ENCODE measurements around the gene ORAI1.
"Not testable (repeated sequence)": the region's sequence is repeated elsewhere in the genome, so short reads cannot be mapped to it uniquely, and the experiment has no call there.

The ORAI1 gene

GRCh38 chr12:121608301-121608700, 18.0 kb upstream of the ORAI1 start:
- DNase-seq: no peak

- no peak for DNase-seq
Measured at GRCh38 chr12:121610239-121611149, 15.8 kb upstream of the ORAI1 start.

GRCh38 chr12:121611306-121611705, 15.0 kb upstream of the ORAI1 start:
- no peak for DNase-seq

- no peak for DNase-seq
Measured at GRCh38 chr12:121613462-121613861, 12.9 kb upstream of the ORAI1 start.

DNA sequence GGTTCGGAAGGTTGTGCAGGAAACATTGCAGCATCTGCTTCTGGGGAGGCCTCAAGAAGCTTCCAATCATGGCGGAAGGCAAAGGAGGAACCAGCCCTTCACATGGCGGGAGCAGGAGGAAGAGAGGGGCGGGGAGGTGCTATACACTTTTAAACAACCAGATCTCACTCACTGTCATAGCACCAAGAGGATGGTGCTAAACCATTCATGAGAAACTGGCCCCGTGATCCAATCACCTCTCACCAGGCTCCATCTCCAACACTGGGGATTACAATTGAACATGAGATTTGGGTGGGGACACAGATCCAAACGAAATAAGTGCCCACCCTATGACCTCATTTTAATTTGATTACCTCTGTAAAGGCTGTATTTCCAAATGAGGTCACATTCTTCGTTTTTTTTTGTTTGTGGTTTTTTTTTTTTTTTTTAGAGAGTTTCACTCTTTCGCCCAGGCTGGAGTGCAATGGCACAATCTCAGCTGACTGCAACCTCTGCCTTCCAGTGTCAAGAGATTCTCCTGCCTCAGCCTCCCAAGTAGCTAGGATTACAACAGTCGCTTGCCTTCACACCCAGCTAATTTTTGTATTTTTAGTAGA, 11.4 kb upstream of the ORAI1 start:
- DNase-seq: no peak

DNA sequence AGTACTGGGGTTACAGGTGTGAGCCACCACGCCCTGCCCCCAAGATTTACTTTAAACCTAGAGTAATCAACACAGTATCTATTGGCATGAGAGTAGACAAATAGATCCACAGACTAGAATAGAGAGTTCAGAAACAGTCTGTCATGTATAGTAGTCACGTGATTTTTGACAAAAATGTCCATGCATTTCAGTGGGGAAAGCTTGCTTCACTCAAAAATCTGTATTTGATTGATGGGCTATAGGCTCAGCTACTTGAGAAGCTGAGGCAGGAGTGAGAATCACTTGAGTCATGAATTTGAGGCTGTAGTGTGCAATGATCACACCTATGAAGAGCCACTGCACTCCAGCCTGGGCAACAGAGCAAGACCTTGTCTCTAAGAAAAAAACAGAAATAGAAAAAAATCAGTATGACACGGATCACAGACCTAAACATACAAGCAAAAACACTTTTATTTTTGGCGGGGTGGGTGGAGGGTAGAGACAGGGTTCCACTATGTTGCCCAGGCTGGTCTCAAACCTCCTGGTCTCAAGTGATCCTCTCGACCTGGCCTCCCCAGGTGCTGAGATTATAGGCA, 7.6 kb upstream of the ORAI1 start:
- no peak for DNase-seq

GRCh38 chr12:121620333-121620891, 5.9 kb upstream of the ORAI1 start:
- DNase-seq: no peak

DNA sequence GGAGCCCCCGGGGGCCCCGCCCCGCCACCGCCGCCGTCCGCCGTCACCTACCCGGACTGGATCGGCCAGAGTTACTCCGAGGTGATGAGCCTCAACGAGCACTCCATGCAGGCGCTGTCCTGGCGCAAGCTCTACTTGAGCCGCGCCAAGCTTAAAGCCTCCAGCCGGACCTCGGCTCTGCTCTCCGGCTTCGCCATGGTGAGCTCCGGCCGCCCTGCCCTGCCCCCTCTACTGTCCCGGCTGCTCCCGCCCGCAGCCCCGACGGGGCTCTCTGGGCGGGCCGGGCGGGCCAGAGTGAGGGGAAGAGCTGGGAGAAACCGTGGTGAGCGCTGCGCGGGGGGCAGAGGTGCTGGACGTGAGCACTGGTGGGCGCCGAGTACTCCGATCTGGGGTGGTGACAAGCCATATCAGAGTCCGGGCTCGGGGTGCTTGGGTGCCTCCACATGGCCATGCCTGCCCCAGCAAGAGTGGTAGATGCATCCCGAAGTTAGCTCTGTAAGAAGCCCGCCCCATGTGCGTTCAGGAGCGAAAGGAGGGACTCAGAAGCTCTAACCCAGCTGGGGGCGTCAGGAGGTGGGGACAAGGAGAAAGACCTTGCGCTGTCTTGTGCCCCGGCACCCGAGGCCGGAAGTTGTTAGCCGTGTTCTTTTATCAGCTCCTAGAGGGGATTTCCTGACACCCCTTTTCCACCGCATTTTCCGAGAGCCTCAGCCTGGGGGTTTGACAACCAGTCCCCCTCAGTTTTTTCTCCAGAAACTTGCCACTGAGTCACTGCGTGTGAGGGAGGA, 717 bp downstream of the ORAI1 start:
- DNase-seq: no peak

DNA sequence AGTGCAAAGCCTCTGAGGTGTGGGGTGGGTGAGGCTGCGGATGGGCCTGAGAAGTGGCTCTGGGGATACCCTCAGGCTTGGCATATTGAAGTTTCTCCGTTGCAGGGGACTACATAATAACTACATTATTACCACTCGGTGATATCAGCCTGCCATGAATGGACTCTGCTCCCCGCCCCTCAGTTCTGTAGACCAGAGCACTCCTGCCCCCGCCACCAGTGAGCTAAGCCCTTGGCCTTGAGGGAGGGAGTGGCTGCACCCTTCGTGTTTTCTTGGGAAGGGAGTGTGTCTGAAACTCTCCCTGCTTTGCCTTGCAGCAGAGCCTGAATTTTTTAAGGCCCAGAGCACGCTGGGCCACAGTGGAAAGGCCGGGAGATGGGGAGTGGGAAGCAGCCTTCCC, 1.7 kb downstream of the ORAI1 start:
- no peak for DNase-seq

DNA sequence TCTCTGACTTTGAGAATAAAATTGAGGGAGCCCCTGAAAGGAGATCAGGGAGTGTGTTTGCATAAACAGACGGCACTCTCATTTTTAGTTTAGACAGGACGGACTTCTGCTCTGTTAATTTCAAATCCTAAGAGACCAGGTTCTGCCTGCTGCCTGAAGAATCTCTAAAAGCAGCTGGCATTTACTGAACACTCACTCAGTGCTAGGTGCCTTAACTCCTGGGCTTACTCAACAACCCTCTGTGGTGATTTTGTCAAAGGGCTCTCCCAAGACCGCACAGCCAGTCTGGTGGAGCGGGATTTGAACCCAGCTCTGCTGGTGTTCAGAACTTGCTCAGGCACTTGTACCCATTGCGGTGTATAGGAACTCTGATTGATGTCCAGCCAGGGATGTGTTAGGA, 2.2 kb downstream of the ORAI1 start:
- DNase-seq: no peak

DNA sequence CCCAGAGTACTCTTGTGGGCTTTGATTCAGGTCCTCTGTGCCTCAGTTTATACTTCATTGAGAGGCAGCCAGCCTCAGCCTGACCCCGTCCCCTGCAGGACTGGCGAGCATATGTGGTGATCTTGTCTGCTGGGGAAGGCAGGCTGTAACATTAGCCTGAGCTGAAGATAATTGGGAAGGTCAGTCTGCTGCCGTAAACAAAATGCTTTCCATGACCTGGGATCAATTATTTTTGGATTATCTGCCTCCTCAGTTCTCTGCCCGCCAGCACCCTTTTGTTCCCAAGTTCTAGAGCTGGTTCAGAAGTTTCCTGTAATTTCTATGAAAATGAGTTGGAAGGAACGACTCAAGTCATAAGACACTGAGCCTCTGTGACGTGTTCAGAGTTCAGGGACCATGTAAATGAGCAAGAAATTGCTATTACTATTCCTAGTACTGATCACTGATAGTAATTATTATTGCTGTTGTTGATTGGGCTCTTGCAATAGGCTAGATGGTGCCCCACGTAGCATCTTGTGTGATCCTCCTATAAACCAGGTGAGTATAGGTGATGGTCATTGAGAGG, 4.5 kb downstream of the ORAI1 start:
- no peak for DNase-seq

DNA sequence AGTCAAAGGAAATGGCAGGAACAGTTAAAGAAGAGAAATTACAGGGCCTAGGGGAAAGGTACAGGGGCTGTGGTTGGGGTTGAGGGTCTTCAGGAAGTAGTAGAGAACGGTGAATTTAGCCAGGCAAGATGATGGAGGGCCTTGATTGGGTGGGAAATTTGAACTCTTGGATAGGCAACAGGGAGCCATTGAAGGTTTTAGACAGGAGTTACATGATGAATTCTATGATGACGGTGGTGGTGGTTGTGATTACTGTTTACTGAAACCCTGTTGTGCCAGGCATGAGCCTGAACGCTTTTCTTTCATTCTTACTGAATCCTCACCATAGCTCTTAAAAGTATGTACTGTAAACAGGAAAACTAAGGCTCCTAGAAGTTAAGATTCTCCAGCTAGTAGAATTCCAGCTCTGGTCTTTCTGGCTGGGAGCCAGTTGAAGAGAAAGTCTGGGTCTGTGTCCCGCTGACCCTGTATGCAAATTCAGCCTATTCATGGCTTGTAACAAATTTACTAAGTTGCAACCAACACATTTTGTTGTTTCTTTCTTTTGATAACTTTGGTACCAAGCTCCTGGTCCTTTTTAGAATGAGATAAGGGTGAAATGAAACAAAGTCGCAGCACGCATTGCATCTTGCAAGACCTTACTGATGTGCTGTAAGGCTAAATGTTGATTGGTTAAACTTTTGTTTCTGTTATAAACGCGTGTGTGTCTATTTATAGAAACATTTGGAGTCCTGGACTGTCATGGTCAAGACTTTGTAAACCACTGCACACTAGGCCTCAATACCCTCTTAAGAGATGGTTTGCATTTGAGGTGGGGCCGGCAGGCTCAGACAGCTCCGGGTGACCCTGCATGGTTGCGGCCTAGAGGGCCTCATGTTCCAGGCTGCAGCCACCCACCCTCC, 6.0 kb downstream of the ORAI1 start:
- DNase-seq: no peak

- DNase-seq: not testable (repeated sequence)
Measured at GRCh38 chr12:121633833-121634196, 7.5 kb downstream of the ORAI1 start.

GRCh38 chr12:121634836-121635235, 8.5 kb downstream of the ORAI1 start:
- DNase-seq: no peak

DNA sequence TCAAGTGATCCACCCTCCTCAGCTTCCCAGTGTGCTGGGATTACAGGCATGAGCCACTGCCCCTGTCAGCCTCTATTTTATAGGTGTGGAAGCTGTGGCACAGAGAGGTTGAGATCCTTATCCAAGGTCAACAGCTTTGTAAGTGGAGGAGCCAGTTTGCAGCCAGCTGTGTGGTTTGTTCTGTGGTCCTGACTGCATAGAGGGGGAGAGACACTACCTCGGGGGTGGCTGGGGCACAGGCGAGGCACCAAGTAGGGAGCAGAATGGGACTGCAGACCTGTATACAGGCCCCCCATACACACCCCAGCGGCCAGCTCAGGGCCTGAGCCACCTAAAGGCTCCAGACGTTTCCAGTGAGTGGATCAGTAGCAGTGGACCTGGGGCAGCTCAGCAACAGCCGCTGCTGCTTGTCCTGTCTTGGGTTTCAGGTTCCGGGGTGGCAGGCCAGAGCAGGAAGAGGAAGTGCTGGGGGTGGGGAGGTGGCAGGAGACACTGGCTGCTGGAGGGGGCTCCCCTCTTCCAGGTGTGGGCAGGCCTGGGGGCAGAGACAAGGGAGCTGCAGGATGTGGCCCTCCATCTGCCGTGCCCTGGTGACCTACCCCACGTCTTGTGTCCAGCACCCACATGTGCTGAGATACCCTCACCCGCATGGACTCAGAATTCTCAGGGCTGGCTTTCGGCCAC, 11.0 kb downstream of the ORAI1 start:
- DNase-seq: no peak

DNA sequence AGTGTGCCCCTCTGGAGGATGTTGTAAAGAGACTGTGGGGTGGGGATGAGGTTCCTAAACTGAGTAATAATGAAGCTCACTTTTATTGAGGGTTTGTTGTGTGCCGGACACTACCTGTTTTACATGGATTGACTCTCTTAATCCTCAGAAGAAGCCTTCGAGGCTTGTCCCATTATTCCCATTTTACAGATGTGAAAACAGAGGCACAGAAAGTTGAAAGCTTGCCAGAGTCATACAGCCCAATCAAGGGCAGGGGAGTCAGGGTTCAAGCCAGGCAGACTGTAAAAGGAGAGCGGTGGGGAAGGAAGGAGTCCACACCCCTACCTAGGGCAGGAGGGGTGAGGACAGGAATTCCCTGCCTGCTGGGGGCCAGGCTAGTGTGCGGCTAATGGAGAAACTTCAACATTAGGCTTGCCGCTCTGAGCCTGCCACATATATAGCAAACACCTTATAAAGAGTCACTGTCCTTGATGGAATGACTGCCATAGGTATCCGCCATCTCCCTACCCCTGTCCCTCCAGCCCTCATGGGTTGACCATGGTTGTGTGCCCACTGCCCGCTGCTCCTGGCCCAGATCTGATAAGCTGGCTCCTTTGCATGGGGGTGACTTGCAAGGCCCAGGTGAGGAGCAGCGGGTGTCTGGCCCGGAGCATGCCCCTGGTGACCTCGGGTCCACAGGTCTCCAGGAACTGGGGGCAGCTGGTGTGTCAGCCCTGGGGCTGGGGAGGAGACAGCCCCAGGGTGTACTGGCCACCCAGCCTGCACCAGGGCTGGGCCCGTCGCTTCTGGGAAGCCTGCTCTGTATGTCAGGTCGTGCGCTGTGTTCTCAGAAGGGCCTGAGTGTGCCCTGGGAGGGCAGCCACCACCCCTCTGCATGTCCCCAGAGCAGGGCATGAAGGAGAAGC, 12.2 kb downstream of the ORAI1 start:
- DNase-seq: no peak

DNA sequence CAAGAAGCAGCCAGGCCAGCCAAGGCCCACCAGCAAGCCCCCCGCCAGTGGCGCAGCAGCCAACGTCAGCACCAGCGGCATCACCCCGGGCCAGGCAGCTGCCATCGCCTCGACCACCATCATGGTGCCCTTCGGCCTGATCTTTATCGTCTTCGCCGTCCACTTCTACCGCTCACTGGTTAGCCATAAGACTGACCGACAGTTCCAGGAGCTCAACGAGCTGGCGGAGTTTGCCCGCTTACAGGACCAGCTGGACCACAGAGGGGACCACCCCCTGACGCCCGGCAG, 15.0 kb downstream of the ORAI1 start:
- DNase-seq: no peak

DNA sequence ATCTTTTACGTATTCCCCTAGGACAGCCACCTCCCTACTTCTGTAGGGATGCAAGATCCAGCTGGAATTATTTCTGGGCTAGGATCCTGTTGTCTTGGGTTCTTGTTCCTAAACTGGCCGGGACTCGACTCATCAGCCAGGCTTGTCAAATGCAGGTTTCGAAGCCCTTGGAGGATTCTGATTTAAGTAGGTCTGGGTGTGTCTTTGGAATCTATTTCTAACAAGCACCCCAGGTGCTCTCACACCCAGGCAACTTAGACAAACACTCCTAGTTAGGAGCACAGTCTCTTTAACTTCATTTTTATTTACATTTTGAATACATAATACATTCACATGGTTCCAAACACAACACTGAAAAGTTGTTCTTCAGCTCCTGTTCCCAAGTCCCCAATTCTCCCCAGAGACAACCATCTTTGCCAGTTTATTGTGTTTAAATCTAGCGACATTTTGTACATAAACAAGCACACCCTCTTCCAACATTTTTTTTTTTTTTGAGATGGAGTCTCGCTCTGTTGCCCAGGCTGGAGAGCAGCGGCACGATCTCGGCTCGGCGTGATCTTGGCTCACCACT, 22.2 kb downstream of the ORAI1 start:
- no peak for DNase-seq

GRCh38 chr12:121649322-121649721, 23.0 kb downstream of the ORAI1 start:
- DNase-seq: no peak

DNA sequence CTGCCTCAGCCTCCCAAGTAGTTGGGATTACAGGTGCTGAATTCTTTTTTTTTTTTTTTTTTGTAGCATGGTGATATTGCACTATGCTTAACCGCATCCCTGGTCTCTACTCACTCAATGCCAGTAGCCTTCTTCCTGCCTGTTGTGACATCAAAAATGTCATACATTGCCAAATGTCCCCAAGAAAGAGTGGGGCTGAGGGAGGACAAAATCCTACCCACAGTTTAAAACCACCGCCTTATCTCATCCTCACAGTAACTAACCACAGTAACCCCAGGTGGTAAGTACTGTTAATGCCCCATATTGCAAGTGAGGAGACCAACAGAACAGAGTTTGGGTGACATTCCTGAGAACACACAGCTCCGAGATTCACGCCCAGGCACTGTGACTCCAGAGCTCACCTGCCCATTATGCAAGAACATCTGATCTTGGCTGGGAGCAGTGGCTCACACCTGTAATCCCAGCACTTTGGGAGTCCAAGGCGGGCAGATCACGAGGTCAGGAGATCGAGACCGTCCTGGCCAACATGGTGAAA, 23.6 kb downstream of the ORAI1 start:
- no peak for DNase-seq

All from NCI-H2029 (cell line).